ENCODE data around the gene NTM. TPM values are rescaled to one million over a fixed set of nuclear protein-coding genes. Genes with fewer than 3 reads are reported as not detected.

Gene NTM
- total RNA-seq, 4 donors from 2014 or later: 0.21 to 3.2 (median 0.84) TPM

GRCh38 chr11:131658952-131659351 is 288.5 kb downstream of the NTM start:
- Histone ChIP-seq H3K9me3 (no peaks in the 10 kb centered on the region), H3K27me3 (peaks cover 0 to 7% (median 0%) of the 10 kb centered on the region in 4 donors), H3K4me1 (no peaks in the 10 kb centered on the region), H3K27ac (no peak overlapping the region), H3K4me3 (no peak overlapping the region), H3K36me3 (no peaks in the 10 kb centered on the region)
- no peak for DNase-seq
- intact Hi-C loops (cut with DNase I): no loop called here
- no peak for TF ChIP-seq CTCF (IDR thresholded peaks at IDR 0.05)
- TF ChIP-seq POLR2A (IDR thresholded peaks at IDR 0.05): no peak
- WGBS, 2 donors: 86 to 100% methylated on average over 1 to 2 of the region's 2 CpGs

- H3K27me3 ChIP-seq: peaks cover 0 to 7% (median 0%) of the 10 kb centered on the region in 4 donors
- WGBS, 2 donors: 82 to 90% methylated on average over 7 to 10 of the region's 11 CpGs
- TF ChIP-seq POLR2A (IDR thresholded peaks at IDR 0.05): no peak
- no peak for TF ChIP-seq CTCF (IDR thresholded peaks at IDR 0.05)
- H3K36me3 ChIP-seq: no peaks in the 10 kb centered on the region
- H3K9me3 ChIP-seq: no peaks in the 10 kb centered on the region
- no peaks in the 10 kb centered on the region for H3K4me1 ChIP-seq
- no peak overlapping the region for H3K27ac ChIP-seq
- no peak for DNase-seq
- intact Hi-C loops (cut with DNase I): no loop called here
- H3K4me3 ChIP-seq: no peak overlapping the region
Observed at GRCh38 chr11:131659931-131660330, 289.5 kb downstream of the NTM start.

- H3K27me3 ChIP-seq: peaks cover 0 to 7% (median 0%) of the 10 kb centered on the region in 4 donors
- no peaks in the 10 kb centered on the region for H3K9me3 ChIP-seq
- WGBS, 2 donors: 64 to 79% methylated on average over 3 of the region's 3 CpGs
- DNase-seq: no peak
- no peaks in the 10 kb centered on the region for H3K36me3 ChIP-seq
- no peaks in the 10 kb centered on the region for H3K4me1 ChIP-seq
- no peak for TF ChIP-seq POLR2A (IDR thresholded peaks at IDR 0.05)
- TF ChIP-seq CTCF (IDR thresholded peaks at IDR 0.05): no peak
- no peak overlapping the region for H3K4me3 ChIP-seq
- H3K27ac ChIP-seq: no peak overlapping the region
- intact Hi-C loops (cut with DNase I): no loop called here
Observed at GRCh38 chr11:131661132-131661531, 290.7 kb downstream of the NTM start.

- H3K4me1 ChIP-seq: no peaks in the 10 kb centered on the region
- TF ChIP-seq CTCF (IDR thresholded peaks at IDR 0.05) (no peak), POLR2A (IDR thresholded peaks at IDR 0.05) (no peak)
- DNase-seq: no peak
- no peak overlapping the region for H3K27ac ChIP-seq
- intact Hi-C loops (cut with DNase I): no loop called here
- peaks cover 0 to 14% (median 0%) of the 10 kb centered on the region in 4 donors for H3K27me3 ChIP-seq
- 52 to 57% methylated on average over 11 to 13 of the region's 13 CpGs for WGBS, 2 donors
- no peaks in the 10 kb centered on the region for H3K36me3 ChIP-seq
- no peak overlapping the region for H3K4me3 ChIP-seq
- H3K9me3 ChIP-seq: no peaks in the 10 kb centered on the region
Observed at GRCh38 chr11:131662317-131662972, 292.0 kb downstream of the NTM start.

GRCh38 chr11:131662993-131663392 is 292.6 kb downstream of the NTM start:
- intact Hi-C loops (cut with DNase I): no loop called here
- TF ChIP-seq POLR2A (IDR thresholded peaks at IDR 0.05) (no peak), CTCF (IDR thresholded peaks at IDR 0.05) (no peak)
- Histone ChIP-seq H3K27ac (no peak overlapping the region), H3K9me3 (no peaks in the 10 kb centered on the region), H3K36me3 (no peaks in the 10 kb centered on the region), H3K27me3 (peaks cover 0 to 14% (median 0%) of the 10 kb centered on the region in 4 donors), H3K4me1 (no peaks in the 10 kb centered on the region), H3K4me3 (no peak overlapping the region)
- 82 to 85% methylated on average over 9 of the region's 9 CpGs for WGBS, 2 donors
- no peak for DNase-seq

All from esophagus squamous epithelium (tissue), 5 donors.